HepG2 (cell line): ENCODE data around the gene MBD2. TPM values are rescaled to one million over a fixed set of nuclear protein-coding genes. Genes with fewer than 3 reads are reported as not detected.

Experiments used
- ATAC-seq: fragments of 200-7000 bp; cut with Tn5 transposase; 3 replicates; pipeline ENCODE4 v1.9.1; 2020; ENCODE audit warnings: mild to moderate bottlenecking, moderate library complexity
- BruUV-seq: library from RNA; stranded (reverse); fragments of 400-500 nt; replicated peaks from 2 replicates; lab custom pipeline; 2021; lab: Mats Ljungman, UMichigan
- CTCF ChIA-PET: fragments of 300-600 bp; formaldehyde crosslinking; extraction: SDS; loops from one replicate; lab custom pipeline; 2021; ENCODE audit warnings: low total read pairs, inconsistent platforms, low intra/inter-chr PET ratio; lab: Yijun Ruan, JAX
- POLR2A ChIA-PET: fragments of 350-600 bp; sonication (Branson Sonifier 250); formaldehyde crosslinking; loops from one replicate; lab custom pipeline; 2020; ENCODE audit warnings: antibody characterized with exemption, inconsistent platforms; lab: Yijun Ruan, JAX
- DNase-seq: peaks from one replicate; pipeline ENCODE4 v3.0.0-alpha.2; 2015; ENCODE audit warnings: low spot score
- FAIRE-seq: peaks from 3 replicates; lab custom pipeline; 2011; peaks lifted over from hg19 to GRCh38; lab: Jason Lieb, UNC
- H2AFZ ChIP-seq: one replicate; pipeline ENCODE4 v1.6.1; 2011; ENCODE audit warnings: low read length, inconsistent platforms
- H3K27ac ChIP-seq: fragments of 300-600 bp; 3 replicates; pipeline ENCODE4 v1.8.0; 2011; ENCODE audit warnings: mixed run types, mild to moderate bottlenecking, mixed read lengths, low read length, inconsistent platforms; ENCODE audit not compliant: insufficient read depth; ENCODE audit errors: extremely low read length
- H3K27me3 ChIP-seq, 2 experiments: fragments of 200-600 bp in 1 of 2; 2 replicates in 1 of 2; 3 replicates in 1 of 2; pipeline versions ENCODE4 v1.6.0 to v1.8.0; 2011; ENCODE audit warnings: low read length in 2 of 2, mild to moderate bottlenecking in 2 of 2, moderate library complexity in 2 of 2, inconsistent platforms in 1 of 2; ENCODE audit not compliant: insufficient read depth in 2 of 2, control insufficient read depth in 1 of 2
- H3K36me3 ChIP-seq, 2 experiments: fragments of 200-600 bp in 1 of 2; replicated peaks in 1 of 2; 2 replicates in 1 of 2; 3 replicates in 1 of 2; pipeline versions ENCODE4 v1.5.1 to v1.8.0; 2011; ENCODE audit warnings: low read length in 2 of 2, inconsistent platforms in 1 of 2; ENCODE audit not compliant: insufficient read depth in 2 of 2, control insufficient read depth in 1 of 2
- H3K4me1 ChIP-seq: 2 replicates; pipeline ENCODE4 v1.5.1; 2012; ENCODE audit warnings: low read length, inconsistent platforms; ENCODE audit not compliant: insufficient read depth
- H3K4me2 ChIP-seq: 2 replicates; pipeline ENCODE4 v1.6.0; 2011; ENCODE audit warnings: low read depth, low read length, inconsistent platforms
- H3K4me3 ChIP-seq, 3 experiments: fragments of 200-600 bp in 1 of 3; sonication (generic), shearing (Covaris generic) in 1 of 3; replicated peaks in 1 of 3; 2 replicates each; pipeline ENCODE4 v1.5.1; 2011 to 2016; ENCODE audit warnings: low read length in 3 of 3, inconsistent platforms in 2 of 3, low read depth in 2 of 3, mild to moderate bottlenecking in 2 of 3, control low read depth in 1 of 3, mixed read lengths in 1 of 3; ENCODE audit not compliant: insufficient read depth in 1 of 3
- H3K79me2 ChIP-seq: one replicate; pipeline ENCODE4 v1.6.1; 2011; ENCODE audit warnings: low read length, inconsistent platforms; ENCODE audit not compliant: insufficient read depth
- H3K9ac ChIP-seq: 2 replicates; pipeline ENCODE4 v1.6.0; 2011; ENCODE audit warnings: mild to moderate bottlenecking, low read depth, low read length, inconsistent platforms; ENCODE audit not compliant: insufficient read depth
- H3K9me3 ChIP-seq: 2 replicates; pipeline ENCODE4 v1.5.1; 2012; ENCODE audit warnings: mild to moderate bottlenecking, low read length
- H4K20me1 ChIP-seq: 2 replicates; pipeline ENCODE4 v1.6.0; 2011; ENCODE audit warnings: inconsistent platforms, mild to moderate bottlenecking, low read length, moderate library complexity; ENCODE audit not compliant: insufficient read depth
- GATAD2A ChIP-seq: IDR thresholded peaks from 2 replicates; pipeline ENCODE4 v1.6.1; 2016
- HOXA7 ChIP-seq: sonication (generic); formaldehyde crosslinking; IDR thresholded peaks from 2 replicates; pipeline ENCODE4 v1.8.1; 2022; ENCODE audit warnings: mild to moderate bottlenecking, missing genetic modification reagents, moderate library complexity
- MED1 ChIP-seq: sonication (generic); formaldehyde crosslinking; IDR thresholded peaks from 2 replicates; pipeline ENCODE4 v1.4.0; 2020; ENCODE audit warnings: missing genetic modification reagents
- MXD3 ChIP-seq: IDR thresholded peaks from 2 replicates; pipeline ENCODE4 v1.6.1; 2016; ENCODE audit warnings: mild to moderate bottlenecking, missing biosample characterization, missing genetic modification reagents
- NFIB ChIP-seq: sonication (generic); formaldehyde crosslinking; IDR thresholded peaks from 2 replicates; pipeline ENCODE4 v1.9.0; 2021; ENCODE audit warnings: missing genetic modification reagents, mild to moderate bottlenecking, borderline replicate concordance
- RERE ChIP-seq: IDR thresholded peaks from 2 replicates; pipeline ENCODE4 v1.6.1; 2016; ENCODE audit warnings: low read depth, missing genetic modification reagents, missing compliant biosample characterization
- STAT5B ChIP-seq: sonication (generic); formaldehyde crosslinking; IDR thresholded peaks from 2 replicates; pipeline ENCODE4 v1.4.0; 2020; ENCODE audit warnings: missing genetic modification reagents
- TBX3 ChIP-seq: fragments of 450-650 bp; IDR thresholded peaks from 2 replicates; pipeline ENCODE4 v1.6.1; 2017; ENCODE audit warnings: antibody characterized with exemption, mild to moderate bottlenecking, inconsistent platforms, borderline replicate concordance
- TEAD3 ChIP-seq: optimal IDR thresholded peaks from 2 replicates; pipeline ENCODE3; 2016; ENCODE audit warnings: borderline replicate concordance
- THAP7 ChIP-seq: sonication (generic); formaldehyde crosslinking; IDR thresholded peaks from 2 replicates; pipeline ENCODE4 v1.8.1; 2023; ENCODE audit warnings: mild to moderate bottlenecking, missing genetic modification reagents
- ZFP82 ChIP-seq: sonication (generic); formaldehyde crosslinking; IDR thresholded peaks from 2 replicates; pipeline ENCODE4 v1.5.1; 2020; ENCODE audit warnings: mild to moderate bottlenecking, missing genetic modification reagents, borderline replicate concordance
- ZNF180 ChIP-seq: sonication (generic); formaldehyde crosslinking; IDR thresholded peaks from 2 replicates; pipeline ENCODE4 v1.4.0; 2020; ENCODE audit warnings: low read depth, missing genetic modification reagents, borderline replicate concordance
- ZNF205 ChIP-seq: IDR thresholded peaks from 2 replicates; pipeline ENCODE4 v1.6.1; 2018; ENCODE audit warnings: missing biosample characterization, missing genetic modification reagents
- ZNF253 ChIP-seq: sonication (generic); formaldehyde crosslinking; IDR thresholded peaks from 2 replicates; pipeline ENCODE4 v1.8.0; 2022; ENCODE audit warnings: mild to moderate bottlenecking, missing genetic modification reagents, borderline replicate concordance
- ZNF564 ChIP-seq: sonication (generic); formaldehyde crosslinking; IDR thresholded peaks from 2 replicates; pipeline ENCODE4 v1.8.1; 2023; ENCODE audit warnings: mild to moderate bottlenecking, missing genetic modification reagents
- ZNF780A ChIP-seq: sonication (generic); formaldehyde crosslinking; IDR thresholded peaks from 2 replicates; pipeline ENCODE4 v1.8.0; 2022; ENCODE audit warnings: mild to moderate bottlenecking, missing genetic modification reagents, moderate library complexity
- WGBS: methylation state at CpG from one replicate; pipeline ENCODE4 v1.1.6; 2017; ENCODE audit warnings: low lambda C conversion rate; 5-methylcytosine and 5-hydroxymethylcytosine counted together
- in situ Hi-C: cut with HindIII; loops from 2 replicates; pipeline ENCODE4 v1.10.0; 2017; ENCODE audit warnings: low pct_unique_long_range_greater_than_20kb; ENCODE audit not compliant: extremely low pct_ligation_motif_present
- intact Hi-C: fragments of 100-400 bp; cut with micrococcal nuclease; formaldehyde crosslinking; loops from one replicate; pipeline ENCODE4 v1.10.0; 2022; ENCODE audit not compliant: unreplicated experiment
- polyA plus RNA-seq, 8 experiments: library from polyadenylated mRNA; depleted of rRNA in 3 of 8; stranded (reverse) in 7 of 8; unstranded in 1 of 8; fragments of >200 nt; fragmentation: Illumina TruSeq in 4 of 8; extraction: Trizol in 4 of 8; gene quantifications; 2 replicates each; pipeline versions ENCODE4 v1.2.1 to v1.2.3, GENCODE V29; 2011 to 2016; ENCODE audit warnings: low read depth in 4 of 8, missing spikeins in 1 of 8, mixed read lengths in 1 of 8; ENCODE audit not compliant: insufficient read depth in 1 of 8
- total RNA-seq, 5 experiments: library from RNA; depleted of rRNA; stranded (reverse); fragments of >200 nt; fragmentation: Illumina TruSeq; extraction: Trizol; gene quantifications; 2 replicates each; pipeline ENCODE4 v1.2.3, GENCODE V29; 2016; ENCODE audit warnings: low read depth in 1 of 5
- TF ChIP-seq, protein P1 (sequence below): sonication (generic); formaldehyde crosslinking; IDR thresholded peaks from 2 replicates; pipeline ENCODE4 v1.5.1; 2020; ENCODE audit warnings: missing genetic modification reagents, mild to moderate bottlenecking, borderline replicate concordance
- TF ChIP-seq, protein P2 (sequence below): sonication (generic); formaldehyde crosslinking; IDR thresholded peaks from 2 replicates; pipeline ENCODE4 v1.5.0; 2020; ENCODE audit warnings: missing genetic modification reagents

MBD2 gene
- total and polyA plus RNA-seq, 2 of the 13 experiments (the other 11 are each of a cell fraction or from before 2014, with no cell fraction given) = 19.1 to 38.5 TPM

DNA sequence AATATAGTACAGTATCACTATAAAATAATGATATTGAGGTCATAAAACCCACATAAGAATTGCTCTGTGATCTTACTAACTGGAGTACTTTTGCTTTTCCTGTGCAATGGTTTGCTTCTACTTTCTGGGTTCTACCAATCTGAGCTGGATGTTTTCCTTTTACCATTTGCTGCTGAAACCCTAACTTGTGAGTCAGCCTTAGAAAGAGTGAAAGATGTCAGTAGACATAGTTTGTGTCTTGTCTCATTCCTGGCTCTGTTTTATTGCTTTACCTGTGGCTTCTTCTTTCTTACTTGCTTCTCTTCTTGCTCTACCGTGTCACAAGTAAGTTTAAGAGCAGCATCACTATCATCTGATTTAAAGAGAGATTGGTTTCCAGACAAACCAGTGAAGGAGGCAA is 61.0 kb downstream of the MBD2 start (continued):
- no peak for TF ChIP-seq TBX3
- no peak for TF ChIP-seq THAP7 (CRISPR knock-in tag)
- no peak for TF ChIP-seq RERE (CRISPR knock-in tag)
- TF ChIP-seq HOXA7 = no peak

- Histone ChIP-seq H3K9ac (no peak overlapping the region), H3K4me1 (no peaks in the 10 kb centered on the region), H2AFZ (no peak overlapping the region), H4K20me1 (no peaks in the 10 kb centered on the region), H3K27me3 (no peaks in the 10 kb centered on the region), H3K79me2 (no peaks in the 10 kb centered on the region), H3K27ac (no peak overlapping the region), H3K36me3 (peaks cover 12 to 44% of the 10 kb centered on the region in 2 experiments), H3K4me3 (no peak overlapping the region), H3K9me3 (no peaks in the 10 kb centered on the region), H3K4me2 (no peak overlapping the region)
- POLR2A ChIA-PET = no interaction called here
- in situ Hi-C loops = no loop called here
- DNase-seq (no peak), FAIRE-seq (no peak), ATAC-seq (no peak)
- 100% methylated on average over 2 of the region's 2 CpGs for WGBS
- CTCF ChIA-PET = no interaction called here
- intact Hi-C loops = no loop called here
- BruUV-seq = no TSS peak
- TF ChIP-seq MED1 (CRISPR knock-in tag) (no peak), ZNF205 (CRISPR knock-in tag) (no peak), ZFP82 (no peak), ZNF564 (CRISPR knock-in tag) (no peak), GATAD2A (CRISPR knock-in tag) (no peak), ZNF253 (CRISPR knock-in tag) (no peak), TEAD3 (CRISPR knock-in tag) (no peak), NFIB (CRISPR knock-in tag) (no peak), STAT5B (CRISPR knock-in tag) (no peak), ZNF180 (no peak), ZNF780A (CRISPR knock-in tag) (no peak), MXD3 (CRISPR knock-in tag) (no peak)
- TF ChIP-seq, protein P1, sequence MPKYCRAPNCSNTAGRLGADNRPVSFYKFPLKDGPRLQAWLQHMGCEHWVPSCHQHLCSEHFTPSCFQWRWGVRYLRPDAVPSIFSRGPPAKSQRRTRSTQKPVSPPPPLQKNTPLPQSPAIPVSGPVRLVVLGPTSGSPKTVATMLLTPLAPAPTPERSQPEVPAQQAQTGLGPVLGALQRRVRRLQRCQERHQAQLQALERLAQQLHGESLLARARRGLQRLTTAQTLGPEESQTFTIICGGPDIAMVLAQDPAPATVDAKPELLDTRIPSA (CRISPR knock-in tag) = no peak
- TF ChIP-seq, protein P2, sequence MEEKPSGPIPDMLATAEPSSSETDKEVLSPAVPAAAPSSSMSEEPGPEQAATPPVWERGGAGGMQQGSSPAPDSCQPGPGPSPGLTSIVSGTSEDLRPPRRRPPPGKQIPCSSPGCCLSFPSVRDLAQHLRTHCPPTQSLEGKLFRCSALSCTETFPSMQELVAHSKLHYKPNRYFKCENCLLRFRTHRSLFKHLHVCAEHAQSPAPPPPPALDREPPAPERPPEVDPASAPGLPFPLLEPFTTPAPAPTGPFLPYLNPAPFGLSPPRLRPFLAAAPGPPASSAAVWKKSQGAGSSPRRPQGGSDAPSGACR (CRISPR knock-in tag) = no peak
These were observed 62.0 kb downstream of the MBD2 start for GRCh38 chr18:54162431-54162830.
